HG03354 (cell line): ENCODE data around the gene ZBTB7B.

Source experiments
- ATAC-seq: cut with Tn5 transposase; IDR thresholded peaks from one replicate; pipeline ENCODE4 v1.9.1; 2021; ENCODE audit warnings: mild to moderate bottlenecking; ENCODE audit not compliant: unreplicated experiment, poor library complexity, severe bottlenecking

The ZBTB7B gene

DNA sequence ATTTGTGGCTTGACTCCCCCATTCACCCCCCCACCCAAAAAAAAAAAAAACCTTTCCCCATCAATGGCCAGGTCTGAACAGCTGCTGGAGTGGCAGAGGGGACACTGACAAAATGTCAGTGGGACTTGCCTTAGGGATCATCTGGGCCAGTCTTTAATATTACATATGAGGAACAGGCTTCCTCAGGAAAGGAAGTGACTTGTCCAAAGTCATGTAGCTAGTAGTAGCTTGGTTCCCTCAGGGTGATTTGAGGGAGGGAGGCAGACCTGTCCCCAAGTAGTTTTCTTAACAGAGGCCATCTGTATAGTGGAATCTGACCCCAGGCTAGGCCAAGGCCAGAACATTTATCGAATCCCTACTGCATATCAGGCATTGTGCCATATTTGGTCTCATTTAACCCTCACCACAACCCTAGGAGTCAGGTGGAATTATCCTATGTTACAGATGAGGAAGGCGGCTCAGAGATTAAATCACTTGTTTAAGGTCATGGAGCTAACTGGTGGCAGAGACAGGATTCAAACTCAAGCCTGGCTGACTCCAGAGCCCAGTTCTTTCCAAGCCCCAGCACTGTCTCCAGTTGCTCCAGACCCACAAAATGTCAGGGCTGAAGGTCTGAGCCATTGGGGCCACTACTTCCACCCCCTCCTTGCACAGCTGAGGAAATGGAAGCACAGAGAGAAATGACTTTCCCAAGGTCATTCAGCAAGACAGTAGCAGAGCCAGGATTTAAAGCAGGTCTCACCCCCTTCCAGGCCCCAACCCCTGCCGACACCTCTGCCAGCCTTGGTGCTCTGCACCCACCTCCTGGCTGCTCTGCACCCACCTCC is 10.4 kb downstream of the ZBTB7B start:
- no peak for ATAC-seq

GRCh38 chr1:155013632-155014031 is 11.0 kb downstream of the ZBTB7B start:
- ATAC-seq: no peak

DNA sequence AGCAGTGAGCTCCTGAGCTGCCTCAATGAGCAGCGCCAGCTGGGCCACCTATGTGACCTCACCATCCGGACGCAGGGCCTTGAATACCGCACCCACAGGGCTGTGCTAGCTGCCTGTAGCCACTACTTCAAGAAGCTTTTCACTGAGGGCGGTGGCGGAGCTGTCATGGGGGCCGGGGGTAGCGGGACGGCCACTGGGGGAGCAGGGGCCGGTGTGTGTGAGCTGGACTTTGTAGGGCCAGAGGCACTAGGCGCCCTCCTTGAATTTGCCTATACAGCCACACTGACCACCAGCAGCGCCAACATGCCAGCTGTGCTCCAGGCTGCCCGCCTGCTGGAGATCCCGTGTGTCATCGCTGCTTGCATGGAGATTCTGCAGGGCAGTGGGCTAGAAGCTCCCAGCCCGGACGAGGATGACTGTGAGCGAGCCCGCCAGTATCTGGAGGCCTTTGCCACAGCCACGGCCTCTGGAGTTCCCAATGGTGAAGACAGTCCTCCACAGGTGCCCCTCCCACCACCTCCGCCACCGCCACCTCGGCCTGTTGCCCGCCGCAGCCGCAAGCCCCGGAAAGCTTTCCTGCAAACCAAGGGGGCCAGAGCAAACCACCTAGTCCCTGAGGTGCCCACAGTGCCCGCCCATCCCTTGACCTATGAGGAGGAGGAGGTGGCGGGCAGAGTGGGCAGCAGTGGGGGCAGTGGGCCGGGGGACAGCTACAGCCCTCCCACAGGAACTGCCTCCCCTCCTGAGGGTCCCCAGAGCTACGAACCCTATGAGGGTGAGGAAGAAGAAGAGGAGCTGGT is 12.3 kb downstream of the ZBTB7B start:
- ATAC-seq: no peak

DNA sequence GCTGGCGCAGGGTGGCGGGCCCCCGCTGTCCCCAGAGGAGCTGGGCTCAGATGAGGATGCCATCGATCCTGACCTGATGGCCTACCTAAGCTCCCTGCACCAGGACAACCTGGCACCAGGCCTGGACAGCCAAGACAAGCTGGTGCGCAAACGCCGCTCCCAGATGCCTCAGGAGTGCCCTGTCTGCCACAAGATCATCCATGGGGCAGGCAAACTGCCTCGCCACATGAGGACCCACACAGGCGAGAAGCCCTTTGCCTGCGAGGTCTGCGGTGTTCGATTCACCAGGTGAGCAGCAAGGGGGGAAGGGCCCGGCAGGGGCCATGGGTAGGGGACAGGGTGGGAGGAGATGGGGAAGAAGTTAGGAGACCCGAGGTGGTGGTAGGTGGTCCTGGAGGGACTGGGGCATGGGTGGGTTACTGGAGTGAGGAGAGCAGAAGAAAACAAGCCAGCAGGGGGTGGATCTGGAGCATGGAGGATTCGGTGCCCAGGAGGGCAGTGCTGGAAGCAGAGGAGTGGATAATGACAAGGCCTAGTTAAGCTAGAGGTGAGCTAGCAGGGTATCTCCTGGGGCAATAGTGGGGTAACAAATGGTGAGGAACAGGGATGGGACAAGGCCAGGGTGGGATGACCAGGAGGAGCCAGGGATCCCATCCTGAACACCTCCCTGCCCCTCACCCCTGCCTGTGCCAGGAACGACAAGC is 13.1 kb downstream of the ZBTB7B start:
- ATAC-seq: no peak

GRCh38 chr1:155016231-155016831 is 13.7 kb downstream of the ZBTB7B start:
- no peak for ATAC-seq

DNA sequence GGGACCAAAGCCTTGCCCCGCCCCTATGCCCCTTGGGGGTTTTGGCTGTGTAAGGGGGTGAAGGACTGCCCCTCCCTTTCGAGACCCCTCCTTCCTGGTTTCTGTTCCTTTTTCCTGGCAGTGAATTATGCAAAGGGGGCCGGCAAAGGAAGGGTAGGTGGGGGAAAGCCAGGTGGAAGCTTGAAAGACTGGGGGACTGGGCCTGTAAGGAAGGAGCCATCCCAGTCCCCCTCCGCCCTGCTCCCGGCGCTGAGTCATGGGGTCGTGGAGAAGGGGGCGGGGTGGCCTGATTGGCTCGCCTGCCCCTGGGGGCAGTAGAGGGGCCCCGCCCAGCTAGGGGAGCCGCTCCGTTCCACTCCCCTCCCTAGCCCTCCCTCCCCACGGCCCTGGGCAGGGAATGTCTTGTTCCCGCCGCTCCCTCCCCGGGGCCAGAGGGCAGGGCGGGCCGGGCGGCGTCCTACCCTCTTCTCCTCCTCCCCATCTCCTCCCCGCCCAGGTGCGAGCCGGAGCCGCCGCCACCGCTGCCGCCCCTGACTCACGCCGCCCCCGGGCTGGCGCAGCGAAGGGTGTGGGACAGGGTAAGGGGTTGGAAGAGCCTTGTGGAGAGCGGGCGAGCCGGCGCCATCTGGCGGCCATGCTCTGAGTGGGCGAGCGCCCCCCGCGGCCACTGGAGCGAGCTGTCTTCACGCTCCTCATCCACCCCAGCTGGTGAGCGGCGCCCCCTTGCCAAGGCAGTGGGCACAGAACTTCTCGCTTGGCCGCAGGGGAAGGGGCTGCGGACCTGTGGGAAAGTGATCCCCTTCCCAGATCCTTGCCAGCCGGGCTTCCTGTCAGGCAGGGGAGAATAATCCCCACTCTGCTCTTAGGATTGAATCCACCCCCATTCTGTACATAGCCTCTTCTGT is 14.7 kb downstream of the ZBTB7B start:
- ATAC-seq: peak; percentile 81

DNA sequence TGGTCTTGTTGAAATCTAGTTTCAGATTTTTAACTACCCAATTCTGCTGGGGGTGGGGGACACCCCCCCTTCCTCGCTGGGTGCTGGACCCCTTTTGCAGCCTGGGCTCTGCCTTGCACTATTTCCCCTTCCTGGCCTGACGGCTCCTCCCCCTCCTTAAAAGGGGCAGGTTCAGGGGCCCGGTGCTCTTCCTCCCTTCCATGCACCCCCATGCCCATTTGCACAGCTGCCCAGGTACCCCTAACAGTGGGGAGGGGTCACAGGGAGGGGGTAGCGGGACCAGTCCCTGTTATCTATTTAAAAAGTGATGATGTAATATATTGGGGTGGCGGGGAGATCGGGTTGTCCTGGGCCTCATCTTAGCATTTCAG is 15.3 kb downstream of the ZBTB7B start:
- peak; percentile 11 for ATAC-seq

DNA sequence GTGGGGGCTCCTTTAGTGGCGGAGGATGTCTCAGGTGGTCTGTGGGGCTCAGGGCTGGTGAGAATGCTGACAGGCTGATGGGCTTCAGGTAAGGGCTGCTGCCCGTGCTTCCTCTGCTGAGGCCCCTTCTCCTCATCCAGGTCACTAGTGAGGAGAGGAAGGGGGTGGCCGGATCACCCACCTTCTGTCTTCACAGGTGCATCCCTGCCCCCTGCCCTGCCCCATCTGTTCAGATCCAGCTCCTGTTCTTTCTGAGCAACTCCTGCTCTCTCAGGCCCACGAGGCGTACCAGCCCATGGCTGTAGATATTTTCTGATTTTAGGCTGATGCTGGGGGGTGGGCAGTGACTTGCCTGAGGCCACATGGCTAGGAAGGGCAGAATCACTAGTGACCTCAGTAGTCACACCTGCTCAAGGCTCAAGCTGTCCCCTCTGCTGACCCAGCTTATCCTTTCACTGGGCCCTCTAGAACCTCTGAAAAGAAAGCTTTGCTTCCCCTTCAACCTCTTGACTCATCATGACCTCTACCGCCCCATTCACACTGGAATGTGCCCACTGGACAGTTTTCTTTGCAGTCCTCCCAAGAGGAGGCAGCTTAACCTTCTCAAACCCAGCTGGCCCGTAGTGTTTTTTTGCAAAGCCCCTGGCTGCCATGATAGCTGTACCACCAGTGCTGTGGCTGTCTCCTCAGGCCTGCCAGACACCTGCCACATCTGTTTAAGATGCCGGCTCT is 16.2 kb downstream of the ZBTB7B start:
- ATAC-seq: no peak

- ATAC-seq: no peak
These were observed 17.0 kb downstream of the ZBTB7B start for GRCh38 chr1:155019377-155020245.

DNA sequence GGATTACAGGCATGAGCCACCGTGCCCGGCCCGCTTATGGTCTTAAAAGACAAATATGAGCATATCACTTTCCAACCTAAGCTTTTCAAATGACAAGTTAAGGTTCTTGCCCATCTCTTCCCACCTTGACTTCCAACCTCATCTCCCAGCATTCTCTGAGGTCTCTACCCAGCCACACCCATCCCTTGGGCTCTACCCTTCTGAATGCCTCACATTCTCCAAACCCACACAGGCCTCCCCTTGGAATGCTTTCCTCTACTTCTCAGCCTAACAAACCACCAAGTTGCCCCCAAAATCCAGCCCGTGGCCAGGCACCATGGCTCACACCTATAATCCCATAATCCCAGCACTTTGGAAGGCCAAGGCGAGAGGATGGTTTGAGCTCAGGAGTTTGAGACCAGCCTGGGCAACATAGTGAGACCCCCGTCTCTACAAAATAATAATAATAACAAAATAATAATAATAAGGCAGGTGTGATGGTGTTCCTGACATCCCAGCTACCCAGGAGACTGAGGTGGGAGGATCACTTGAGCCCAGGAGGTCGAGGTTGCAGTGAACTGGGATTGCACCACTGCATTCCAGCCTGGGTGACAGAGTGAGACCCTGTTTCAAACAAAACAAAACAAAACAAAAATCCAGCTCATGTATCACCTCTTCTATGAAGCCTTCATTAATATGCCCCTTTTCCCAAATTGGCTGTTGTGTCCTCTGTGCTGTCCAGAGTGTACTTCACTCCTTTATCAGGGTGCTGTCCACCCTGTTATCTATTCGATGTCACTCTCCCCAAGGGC is 19.7 kb downstream of the ZBTB7B start:
- ATAC-seq: no peak

- no peak for ATAC-seq
These were observed 20.3 kb downstream of the ZBTB7B start for GRCh38 chr1:155022927-155023236.

DNA sequence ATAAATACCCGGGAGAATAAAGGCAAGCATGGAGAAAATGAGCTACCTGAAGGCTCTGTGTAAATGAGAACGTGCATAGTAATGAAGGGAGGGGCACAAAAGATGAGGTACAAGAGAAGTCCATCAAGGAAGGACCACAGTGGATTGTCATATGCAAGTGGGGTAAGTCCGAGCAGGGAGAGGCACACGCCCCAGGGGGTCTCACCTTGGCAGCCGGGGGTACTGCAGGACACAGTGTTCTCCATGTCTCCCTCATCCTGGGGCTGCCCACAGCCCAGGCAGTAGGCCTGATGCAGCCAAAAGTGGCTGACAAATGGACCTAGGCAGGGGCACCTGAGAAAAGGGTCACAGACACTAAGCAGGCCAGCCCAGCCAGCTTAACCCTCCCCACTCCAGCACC is 21.0 kb downstream of the ZBTB7B start:
- no peak for ATAC-seq

- ATAC-seq: no peak
These were observed 21.7 kb downstream of the ZBTB7B start for GRCh38 chr1:155024315-155024714.

DNA sequence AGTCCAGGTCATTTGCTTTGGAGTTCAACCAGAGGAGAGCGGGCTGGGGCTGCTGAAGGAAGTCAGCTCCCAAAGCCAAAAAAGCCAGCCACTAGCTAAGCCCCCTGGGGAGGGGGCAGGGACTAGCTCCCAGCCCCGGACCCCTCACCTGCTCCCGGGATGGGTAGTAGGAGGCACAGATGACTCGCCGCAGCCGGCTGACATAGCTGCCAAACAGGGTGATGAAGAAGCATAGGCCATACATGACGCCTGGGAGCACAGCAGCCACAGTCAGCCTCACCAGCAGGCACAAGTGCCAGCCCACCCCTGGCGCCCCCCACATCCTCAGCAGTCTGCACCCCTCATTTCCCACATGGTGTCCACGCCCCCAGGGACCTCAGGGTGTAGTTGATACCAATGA is 23.6 kb downstream of the ZBTB7B start:
- no peak for ATAC-seq

GRCh38 chr1:155026588-155026987 is 24.0 kb downstream of the ZBTB7B start:
- ATAC-seq: no peak

- no peak for ATAC-seq
These were observed 27.1 kb downstream of the ZBTB7B start for GRCh38 chr1:155029513-155030242.
